K562 (cell line): ENCODE data around the gene PGK2. TPM values are rescaled to one million over a fixed set of nuclear protein-coding genes. Genes with fewer than 3 reads are reported as not detected.

Source experiments
- ATAC-seq: fragments of 200-7000 bp; cut with Tn5 transposase; 3 replicates; pipeline ENCODE4 v1.9.1; 2020; ENCODE audit warnings: moderate library complexity
- BruUV-seq: library from RNA; stranded (reverse); fragments of 400-500 nt; replicated peaks from 2 replicates; lab custom pipeline; 2021; lab: Mats Ljungman, UMichigan
- CTCF ChIA-PET: fragments of 300-600 bp; formaldehyde crosslinking; extraction: SDS; loops from one replicate; lab custom pipeline; 2021; ENCODE audit warnings: low intra/inter-chr PET ratio; lab: Yijun Ruan, JAX
- POLR2A ChIA-PET: fragments of 300-600, 350-650 bp; sonication (Branson Sonifier 250); formaldehyde crosslinking; extraction: SDS; loops from one replicate; lab custom pipeline; 2021; ENCODE audit warnings: antibody characterized with exemption, inconsistent platforms; lab: Yijun Ruan, JAX
- DNase-seq, 4 experiments: peaks; one replicate each; pipeline versions ENCODE4 v3.0.0 to v3.0.0-alpha.2; 2011 to 2018; ENCODE audit warnings: low spot score in 3 of 4, mixed read lengths in 3 of 4; ENCODE audit errors: extremely low read depth in 1 of 4
- FAIRE-seq: peaks from 2 replicates; lab custom pipeline; 2011; peaks lifted over from hg19 to GRCh38; lab: Jason Lieb, UNC
- H2AFZ ChIP-seq: 2 replicates; pipeline ENCODE4 v1.6.0; 2011; ENCODE audit warnings: low read depth, low read length, control low read depth, inconsistent platforms
- H3K27ac ChIP-seq: fragments of 200-600 bp; 3 replicates; pipeline ENCODE4 v1.8.0; 2011; ENCODE audit warnings: low read depth, mild to moderate bottlenecking, control low read depth, inconsistent platforms, low read length, moderate library complexity, mixed read lengths; ENCODE audit errors: extremely low read depth
- H3K27me3 ChIP-seq, 2 experiments: fragments of 300-600 bp in 1 of 2; 2 replicates in 1 of 2; 3 replicates in 1 of 2; pipeline versions ENCODE4 v1.6.0 to v1.8.0; 2011; ENCODE audit warnings: inconsistent platforms in 2 of 2, low read length in 2 of 2, mild to moderate bottlenecking in 1 of 2, mixed read lengths in 1 of 2, moderate library complexity in 1 of 2; ENCODE audit not compliant: control insufficient read depth in 2 of 2, insufficient read depth in 2 of 2
- H3K36me3 ChIP-seq: fragments of 300-600 bp; 3 replicates; pipeline ENCODE4 v1.8.0; 2011; ENCODE audit warnings: mild to moderate bottlenecking, low read length, inconsistent platforms; ENCODE audit not compliant: control insufficient read depth, insufficient read depth
- H3K4me1 ChIP-seq, 2 experiments: fragments of 200-600 bp in 1 of 2; replicated peaks in 1 of 2; 2 replicates in 1 of 2; 3 replicates in 1 of 2; pipeline versions ENCODE4 v1.5.1 to v1.8.0; 2011; ENCODE audit warnings: inconsistent platforms in 2 of 2, low read length in 2 of 2, mild to moderate bottlenecking in 1 of 2, mixed read lengths in 1 of 2, moderate library complexity in 1 of 2; ENCODE audit not compliant: control insufficient read depth in 2 of 2, insufficient read depth in 2 of 2
- H3K4me2 ChIP-seq: 2 replicates; pipeline ENCODE4 v1.6.1; 2011; ENCODE audit warnings: low read length, control low read depth, inconsistent platforms, mixed read lengths; ENCODE audit not compliant: insufficient read depth
- H3K4me3 ChIP-seq: fragments of 200-600 bp; sonication (generic), shearing (Covaris generic); 2 replicates; pipeline ENCODE4 v1.5.1; 2016; ENCODE audit warnings: control low read depth, inconsistent platforms
- H3K79me2 ChIP-seq: fragments of 200-600 bp; 3 replicates; pipeline ENCODE4 v1.8.0; 2011; ENCODE audit warnings: low read length, inconsistent platforms; ENCODE audit not compliant: control insufficient read depth, insufficient read depth
- H3K9ac ChIP-seq, 2 experiments: 2 replicates each; pipeline versions ENCODE4 v1.6.0 to v1.6.1; 2011; ENCODE audit warnings: low read depth in 2 of 2, low read length in 2 of 2, control low read depth in 1 of 2, inconsistent platforms in 1 of 2, mild to moderate bottlenecking in 1 of 2, mixed read lengths in 1 of 2; ENCODE audit not compliant: insufficient read depth in 1 of 2
- H3K9me1 ChIP-seq: one replicate; pipeline ENCODE4 v1.6.0; 2011; ENCODE audit warnings: inconsistent platforms, mild to moderate bottlenecking, low read length, moderate library complexity; ENCODE audit not compliant: control insufficient read depth, insufficient read depth
- H3K9me3 ChIP-seq: replicated peaks from 2 replicates; pipeline ENCODE4 v1.5.1; 2011; ENCODE audit warnings: low read depth, low read length, inconsistent platforms; ENCODE audit not compliant: control insufficient read depth, insufficient read depth
- H4K20me1 ChIP-seq: replicated peaks from 2 replicates; pipeline ENCODE4 v1.6.1; 2011; ENCODE audit warnings: low read length, inconsistent platforms, mixed read lengths; ENCODE audit not compliant: control insufficient read depth, insufficient read depth
- DDX20 ChIP-seq: fragments of 450-650 bp; IDR thresholded peaks from 2 replicates; pipeline ENCODE4 v1.6.1; 2016; ENCODE audit warnings: missing genetic modification characterization, low read depth, mild to moderate bottlenecking, missing compliant biosample characterization, moderate library complexity
- EHMT2 ChIP-seq: fragments of 450-650 bp; IDR thresholded peaks from 2 replicates; pipeline ENCODE4 v1.6.1; 2018; ENCODE audit warnings: antibody characterized with exemption
- MEF2D ChIP-seq: conservative IDR thresholded peaks from 2 replicates; pipeline ENCODE4 v1.6.1; 2016; ENCODE audit warnings: low read depth, missing genetic modification characterization, missing compliant biosample characterization
- NR1H2 ChIP-seq: sonication (generic); formaldehyde crosslinking; IDR thresholded peaks from 2 replicates; pipeline ENCODE4 v1.4.0; 2020; ENCODE audit warnings: mild to moderate bottlenecking, missing genetic modification reagents
- SIX5 ChIP-seq, 2 experiments: IDR thresholded peaks; 2 replicates each; pipeline ENCODE4 v1.6.1; 2011; ENCODE audit warnings: low read length in 2 of 2, borderline replicate concordance in 1 of 2, low read depth in 1 of 2, mild to moderate bottlenecking in 1 of 2, moderate library complexity in 1 of 2; ENCODE audit not compliant: insufficient read depth in 1 of 2
- TCFL5 ChIP-seq: fragments of 250-450 bp; sonication (Bioruptor Pico); conservative IDR thresholded peaks from 2 replicates; pipeline ENCODE4 v1.6.1; 2021; ENCODE audit warnings: mild to moderate bottlenecking, moderate library complexity, matching md5 sums
- TRIM28 ChIP-seq: fragments of 450-650 bp; IDR thresholded peaks from 2 replicates; pipeline ENCODE4 v1.6.1; 2017
- ZNF263 ChIP-seq: sonication (generic); formaldehyde crosslinking; IDR thresholded peaks from 2 replicates; pipeline ENCODE4 v1.8.0; 2022; ENCODE audit warnings: mild to moderate bottlenecking, missing genetic modification reagents, borderline replicate concordance
- ZNF316 ChIP-seq: fragments of 450-650 bp; IDR thresholded peaks from 2 replicates; pipeline ENCODE4 v1.6.1; 2016
- ZNF347 ChIP-seq: fragments of 450-650 bp; formaldehyde crosslinking; IDR thresholded peaks from 2 replicates; pipeline ENCODE4 v1.4.0; 2020; ENCODE audit warnings: low read depth, mild to moderate bottlenecking, moderate library complexity
- ZNF445 ChIP-seq: fragments of 250-450 bp; sonication (Bioruptor Pico); IDR thresholded peaks from 2 replicates; pipeline ENCODE4 v1.4.0; 2020; ENCODE audit warnings: low read depth, mild to moderate bottlenecking, moderate library complexity
- WGBS: fragments of 100-300 bp; shearing (Covaris generic); methylation state at CpG from one replicate; pipeline ENCODE4 v1.1.6; 2016; ENCODE audit warnings: low coverage, mixed read lengths; ENCODE audit not compliant: insufficient coverage; ENCODE audit errors: missing lambda C conversion rate; 5-methylcytosine and 5-hydroxymethylcytosine counted together
- in situ Hi-C: fragments of 300-500 bp; cut with MboI; formaldehyde crosslinking; loops from 4 replicates; pipeline ENCODE4 v1.15.0; 2018; ENCODE audit warnings: inconsistent platforms, mixed read lengths
- intact Hi-C: fragments of 100-400 bp; cut with micrococcal nuclease; formaldehyde crosslinking; loops from 2 replicates; pipeline ENCODE4 v1.14.2; 2022
- polyA plus RNA-seq, 8 experiments: library from polyadenylated mRNA; depleted of rRNA in 4 of 8; stranded (reverse) in 5 of 8; unstranded in 3 of 8; fragments of >200 nt; fragmentation: Nextera tagmentation in 2 of 8; fragmentation: Illumina TruSeq in 1 of 8; extraction: Ambion mirVana in 2 of 8; extraction: Trizol in 1 of 8; gene quantifications; 2 replicates each; pipeline versions ENCODE4 v1.2.1 to v1.2.3, GENCODE V29; 2011 to 2014; ENCODE audit warnings: inconsistent platforms in 1 of 8, missing spikeins in 1 of 8
- total RNA-seq, 7 experiments: library from RNA; depleted of rRNA in 6 of 7; stranded (reverse); fragments of >200 nt in 6 of 7; fragmentation: Illumina TruSeq in 2 of 7; extraction: Trizol in 2 of 7; gene quantifications; 2 replicates each; pipeline versions ENCODE4 v1.2.1 to v1.2.3, GENCODE V29; 2011 to 2021; ENCODE audit warnings: low replicate concordance in 1 of 7
- TF ChIP-seq, protein P1 (sequence below), 2 experiments: fragments of 450-650 bp; IDR thresholded peaks; 2 replicates each; pipeline ENCODE4 v1.6.1; 2018; ENCODE audit warnings: mild to moderate bottlenecking in 2 of 2, low read depth in 1 of 2; ENCODE audit not compliant: partially characterized antibody in 2 of 2
- TF ChIP-seq, protein P2 (sequence below): fragments of 250-450 bp; sonication (Bioruptor Pico); IDR thresholded peaks from 2 replicates; pipeline ENCODE4 v1.4.0; 2020; ENCODE audit warnings: mild to moderate bottlenecking, moderate library complexity
- TF ChIP-seq, protein P3 (sequence below): fragments of 250-450 bp; sonication (Bioruptor Pico); IDR thresholded peaks from 2 replicates; pipeline ENCODE4 v1.8.0; 2021; ENCODE audit warnings: borderline replicate concordance, mild to moderate bottlenecking, moderate library complexity; ENCODE audit not compliant: poor library complexity, severe bottlenecking

PGK2 gene
- total and polyA plus RNA-seq, 9 of the 15 experiments (the other 6 are each of a cell fraction or from before 2014, with no cell fraction given) = not detected

DNA sequence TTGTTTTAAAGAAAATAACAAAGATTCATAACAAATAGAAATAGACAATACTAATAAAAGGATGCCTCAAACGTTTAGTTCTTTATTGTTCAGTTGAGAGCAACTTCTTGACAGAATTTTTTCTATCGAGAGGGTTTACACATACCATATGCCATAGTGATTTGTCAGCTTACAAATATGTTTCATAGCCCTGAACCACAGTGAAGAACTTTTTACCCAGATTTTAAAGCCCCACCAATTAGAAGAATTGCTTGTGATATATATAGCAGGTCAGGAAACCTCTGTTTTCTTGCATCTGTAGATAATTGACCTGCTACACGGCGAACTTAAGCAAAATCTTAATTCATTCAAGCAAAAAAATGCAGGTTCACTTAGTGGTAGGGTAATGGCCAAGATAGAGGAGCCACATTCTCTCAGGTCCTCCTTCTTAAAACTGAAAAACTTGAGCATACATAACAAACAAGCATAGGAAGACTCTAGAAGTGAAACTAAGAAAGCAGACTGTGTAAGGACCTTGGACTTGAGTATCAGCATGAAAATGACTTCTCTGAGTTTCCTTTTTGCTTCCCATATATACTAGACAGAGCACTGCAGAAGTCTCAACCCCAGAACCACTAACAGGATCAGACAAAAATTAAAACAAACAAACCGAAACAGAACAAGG, 39.8 kb upstream of the PGK2 start (continued):
- TF ChIP-seq, protein P1, sequence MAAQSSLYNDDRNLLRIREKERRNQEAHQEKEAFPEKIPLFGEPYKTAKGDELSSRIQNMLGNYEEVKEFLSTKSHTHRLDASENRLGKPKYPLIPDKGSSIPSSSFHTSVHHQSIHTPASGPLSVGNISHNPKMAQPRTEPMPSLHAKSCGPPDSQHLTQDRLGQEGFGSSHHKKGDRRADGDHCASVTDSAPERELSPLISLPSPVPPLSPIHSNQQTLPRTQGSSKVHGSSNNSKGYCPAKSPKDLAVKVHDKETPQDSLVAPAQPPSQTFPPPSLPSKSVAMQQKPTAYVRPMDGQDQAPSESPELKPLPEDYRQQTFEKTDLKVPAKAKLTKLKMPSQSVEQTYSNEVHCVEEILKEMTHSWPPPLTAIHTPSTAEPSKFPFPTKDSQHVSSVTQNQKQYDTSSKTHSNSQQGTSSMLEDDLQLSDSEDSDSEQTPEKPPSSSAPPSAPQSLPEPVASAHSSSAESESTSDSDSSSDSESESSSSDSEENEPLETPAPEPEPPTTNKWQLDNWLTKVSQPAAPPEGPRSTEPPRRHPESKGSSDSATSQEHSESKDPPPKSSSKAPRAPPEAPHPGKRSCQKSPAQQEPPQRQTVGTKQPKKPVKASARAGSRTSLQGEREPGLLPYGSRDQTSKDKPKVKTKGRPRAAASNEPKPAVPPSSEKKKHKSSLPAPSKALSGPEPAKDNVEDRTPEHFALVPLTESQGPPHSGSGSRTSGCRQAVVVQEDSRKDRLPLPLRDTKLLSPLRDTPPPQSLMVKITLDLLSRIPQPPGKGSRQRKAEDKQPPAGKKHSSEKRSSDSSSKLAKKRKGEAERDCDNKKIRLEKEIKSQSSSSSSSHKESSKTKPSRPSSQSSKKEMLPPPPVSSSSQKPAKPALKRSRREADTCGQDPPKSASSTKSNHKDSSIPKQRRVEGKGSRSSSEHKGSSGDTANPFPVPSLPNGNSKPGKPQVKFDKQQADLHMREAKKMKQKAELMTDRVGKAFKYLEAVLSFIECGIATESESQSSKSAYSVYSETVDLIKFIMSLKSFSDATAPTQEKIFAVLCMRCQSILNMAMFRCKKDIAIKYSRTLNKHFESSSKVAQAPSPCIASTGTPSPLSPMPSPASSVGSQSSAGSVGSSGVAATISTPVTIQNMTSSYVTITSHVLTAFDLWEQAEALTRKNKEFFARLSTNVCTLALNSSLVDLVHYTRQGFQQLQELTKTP (IDR thresholded peaks at IDR 0.05; ENCODE audit: low read depth in 1 of 2, partially characterized antibody in 2 of 2) = peak; percentile 38 to 87

DNA sequence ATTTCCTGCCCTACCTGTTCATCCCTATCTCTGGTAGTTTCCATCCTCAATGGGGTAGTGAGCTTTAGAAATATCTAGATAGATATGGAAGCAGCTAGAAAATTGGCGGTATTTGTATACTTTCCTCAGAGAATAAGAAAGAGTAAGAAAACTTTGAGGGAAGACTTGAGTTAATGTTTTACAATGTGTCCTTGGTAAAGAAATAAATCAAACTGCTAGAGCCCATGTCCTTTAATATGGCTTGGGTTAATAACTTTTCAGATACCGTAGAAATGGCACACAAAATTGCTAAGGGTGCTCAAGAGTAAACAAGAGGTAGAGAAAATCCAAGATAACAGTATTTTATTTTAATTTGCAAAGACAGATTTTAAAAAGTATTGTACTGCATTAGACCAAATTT, 28.1 kb upstream of the PGK2 start:
- Histone ChIP-seq H3K9me1 (no peaks in the 10 kb centered on the region), H3K4me1 (no peaks in the 10 kb centered on the region), H2AFZ (0 out of 2 replicates have a peak overlapping the region, but pooled peaks have one; percentile 62), H4K20me1 (no peaks in the 10 kb centered on the region), H3K27me3 (no peaks in the 10 kb centered on the region), H3K4me3 (no peak overlapping the region), H3K27ac (no peak overlapping the region), H3K9ac (no peak overlapping the region), H3K79me2 (no peaks in the 10 kb centered on the region), H3K36me3 (no peaks in the 10 kb centered on the region), H3K9me3 (no peaks in the 10 kb centered on the region), H3K4me2 (no peak overlapping the region)
- WGBS = 73% methylated on average over 2 of the region's 2 CpGs
- no peak for DNase-seq
- CTCF ChIA-PET = no interaction called here
- FAIRE-seq = no peak
- intact Hi-C loops (no loop called here), in situ Hi-C loops (no loop called here)
- POLR2A ChIA-PET = interaction anchor here (1.3 kb wide), 1 partner anchor 192 kb away, joined by 3 read pairs; no protein-coding TSS in a partner anchor
- ATAC-seq = no peak
- no TSS peak for BruUV-seq
- no peak for TF ChIP-seq ZNF445 (CRISPR knock-in tag)
- no peak for TF ChIP-seq ZNF263
- TF ChIP-seq ZNF316 = no peak
- no peak for TF ChIP-seq DDX20 (tag)
- TF ChIP-seq MEF2D = no peak
- TF ChIP-seq EHMT2 = no peak
- no peak for TF ChIP-seq NR1H2 (CRISPR knock-in tag)
- no peak for TF ChIP-seq TRIM28
- no peak for TF ChIP-seq ZNF347
- TF ChIP-seq, protein P2, sequence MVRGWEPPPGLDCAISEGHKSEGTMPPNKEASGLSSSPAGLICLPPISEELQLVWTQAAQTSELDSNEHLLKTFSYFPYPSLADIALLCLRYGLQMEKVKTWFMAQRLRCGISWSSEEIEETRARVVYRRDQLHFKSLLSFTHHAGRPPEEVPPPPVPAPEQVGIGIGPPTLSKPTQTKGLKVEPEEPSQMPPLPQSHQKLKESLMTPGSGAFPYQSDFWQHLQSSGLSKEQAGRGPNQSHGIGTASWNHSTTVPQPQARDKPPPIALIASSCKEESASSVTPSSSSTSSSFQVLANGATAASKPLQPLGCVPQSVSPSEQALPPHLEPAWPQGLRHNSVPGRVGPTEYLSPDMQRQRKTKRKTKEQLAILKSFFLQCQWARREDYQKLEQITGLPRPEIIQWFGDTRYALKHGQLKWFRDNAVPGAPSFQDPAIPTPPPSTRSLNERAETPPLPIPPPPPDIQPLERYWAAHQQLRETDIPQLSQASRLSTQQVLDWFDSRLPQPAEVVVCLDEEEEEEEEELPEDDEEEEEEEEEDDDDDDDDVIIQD (CRISPR knock-in tag) = no peak
- no peak for TF ChIP-seq SIX5 (IDR thresholded peaks at IDR 0.05; ENCODE audit: borderline replicate concordance in 1 of 2, insufficient read depth in 1 of 2, low read depth in 1 of 2, low read length in 2 of 2)
- no peak for TF ChIP-seq TCFL5
- TF ChIP-seq, protein P3, sequence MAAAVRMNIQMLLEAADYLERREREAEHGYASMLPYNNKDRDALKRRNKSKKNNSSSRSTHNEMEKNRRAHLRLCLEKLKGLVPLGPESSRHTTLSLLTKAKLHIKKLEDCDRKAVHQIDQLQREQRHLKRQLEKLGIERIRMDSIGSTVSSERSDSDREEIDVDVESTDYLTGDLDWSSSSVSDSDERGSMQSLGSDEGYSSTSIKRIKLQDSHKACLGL (CRISPR knock-in tag) = no peak
